Endothelial cell of umbilical vein (primary cell): Measurements from ENCODE around the gene TTI1. TPM values are rescaled to one million over a fixed set of nuclear protein-coding genes. Genes with fewer than 3 reads are reported as not detected.

ENCODE experiments used
- BruUV-seq: library from RNA; stranded (reverse); fragments of 400-500 nt; replicated peaks from 2 replicates; lab custom pipeline; 2021; lab: Mats Ljungman, UMichigan
- CTCF ChIA-PET: fragments of 300-600, 350-600 bp; sonication (Branson Sonifier 250); formaldehyde crosslinking; loops from one replicate; lab custom pipeline; 2021; ENCODE audit warnings: antibody characterized with exemption, inconsistent platforms; lab: Charles Lee
- POLR2A ChIA-PET: fragments of 300-600, 350-600 bp; sonication (Branson Sonifier 250); formaldehyde crosslinking; loops from one replicate; lab custom pipeline; 2021; ENCODE audit warnings: antibody characterized with exemption, inconsistent platforms; lab: Charles Lee
- DNase-seq: peaks from one replicate; pipeline ENCODE4 v3.0.0-alpha.2; 2011; ENCODE audit warnings: low read depth, low spot score
- FAIRE-seq: peaks from 2 replicates; lab custom pipeline; 2011; peaks lifted over from hg19 to GRCh38; lab: Jason Lieb, UNC
- H2AFZ ChIP-seq: 2 replicates; pipeline ENCODE4 v1.6.0; 2012; ENCODE audit warnings: low read depth, low read length, control low read depth, inconsistent platforms
- H3K27ac ChIP-seq: 2 replicates; pipeline ENCODE4 v1.5.1; 2011; ENCODE audit warnings: low read depth, mild to moderate bottlenecking, control low read depth, low read length, moderate library complexity; ENCODE audit not compliant: insufficient read depth
- H3K27me3 ChIP-seq, 2 experiments: 2 replicates each; pipeline versions ENCODE4 v1.6.0 to v1.6.1; 2011; ENCODE audit warnings: low read length in 2 of 2, mixed read lengths in 1 of 2; ENCODE audit not compliant: control insufficient read depth in 2 of 2, insufficient read depth in 2 of 2
- H3K36me3 ChIP-seq, 2 experiments: 2 replicates in 1 of 2; 3 replicates in 1 of 2; pipeline ENCODE4 v1.5.1; 2011; ENCODE audit warnings: low read length in 2 of 2, mild to moderate bottlenecking in 1 of 2, moderate library complexity in 1 of 2; ENCODE audit not compliant: control insufficient read depth in 2 of 2, insufficient read depth in 2 of 2; ENCODE audit errors: extremely low read depth in 1 of 2
- H3K4me1 ChIP-seq: 3 replicates; pipeline ENCODE4 v1.5.1; 2011; ENCODE audit warnings: mild to moderate bottlenecking, low read length; ENCODE audit not compliant: control insufficient read depth, insufficient read depth; ENCODE audit errors: extremely low read depth
- H3K4me2 ChIP-seq: 2 replicates; pipeline ENCODE4 v1.6.1; 2011; ENCODE audit warnings: low read length, control low read depth, mixed read lengths; ENCODE audit not compliant: insufficient read depth
- H3K4me3 ChIP-seq, 3 experiments: fragments of 200-600 bp in 1 of 3; sonication (generic), shearing (Covaris generic) in 1 of 3; replicated peaks in 1 of 3; 2 replicates each; pipeline ENCODE4 v1.5.1; 2011 to 2016; ENCODE audit warnings: control low read depth in 3 of 3, low read length in 3 of 3, mild to moderate bottlenecking in 2 of 3, inconsistent platforms in 1 of 3, low read depth in 1 of 3, moderate library complexity in 1 of 3; ENCODE audit not compliant: insufficient read depth in 1 of 3
- H3K79me2 ChIP-seq: 2 replicates; pipeline ENCODE4 v1.6.0; 2012; ENCODE audit warnings: low read length, inconsistent platforms; ENCODE audit not compliant: control insufficient read depth, insufficient read depth
- H3K9ac ChIP-seq: replicated peaks from 2 replicates; pipeline ENCODE3; 2011; ENCODE audit warnings: low read length, control low read depth; ENCODE audit not compliant: insufficient read depth; ENCODE audit errors: extremely low read depth
- H3K9me1 ChIP-seq: replicated peaks from 3 replicates; pipeline ENCODE4 v1.6.0; 2011; ENCODE audit warnings: mild to moderate bottlenecking, low read length; ENCODE audit not compliant: control insufficient read depth, insufficient read depth; ENCODE audit errors: extremely low read depth
- H3K9me3 ChIP-seq: replicated peaks from 2 replicates; pipeline ENCODE4 v1.5.1; 2012; ENCODE audit warnings: low read length, inconsistent platforms; ENCODE audit not compliant: control insufficient read depth, insufficient read depth
- H4K20me1 ChIP-seq: replicated peaks from 2 replicates; pipeline ENCODE3; 2011; ENCODE audit warnings: mild to moderate bottlenecking, low read length; ENCODE audit not compliant: control insufficient read depth, insufficient read depth; ENCODE audit errors: extremely low read depth
- EZH2 ChIP-seq: IDR thresholded peaks from 2 replicates; pipeline ENCODE4 v1.6.1; 2012; ENCODE audit warnings: borderline replicate concordance, low read depth, mild to moderate bottlenecking, moderate library complexity, low read length, inconsistent platforms; ENCODE audit not compliant: severe bottlenecking
- FOS ChIP-seq: IDR thresholded peaks from 2 replicates; pipeline ENCODE4 v1.6.1; 2011; ENCODE audit warnings: mild to moderate bottlenecking, low read length, moderate library complexity, borderline replicate concordance; ENCODE audit not compliant: insufficient read depth
- GATA2 ChIP-seq: IDR thresholded peaks from 2 replicates; pipeline ENCODE4 v1.7.0; 2011; ENCODE audit warnings: low read depth, mild to moderate bottlenecking, moderate library complexity, mixed read lengths, low read length; ENCODE audit not compliant: insufficient read length, insufficient read depth
- JUN ChIP-seq: IDR thresholded peaks from 2 replicates; pipeline ENCODE4 v1.6.1; 2011; ENCODE audit warnings: borderline replicate concordance, low read depth; ENCODE audit not compliant: insufficient read length, insufficient read depth
- MYC ChIP-seq: IDR thresholded peaks from one replicate; pipeline ENCODE4 v1.6.1; 2011; ENCODE audit warnings: mild to moderate bottlenecking, low read depth, low read length
- POLR2A ChIP-seq: IDR thresholded peaks from 2 replicates; pipeline ENCODE4 v1.6.1; 2012; ENCODE audit warnings: low read depth, mild to moderate bottlenecking, control low read depth, low read length
- POLR2AphosphoS5 ChIP-seq: IDR thresholded peaks from 2 replicates; pipeline ENCODE4 v1.6.1; 2012; ENCODE audit warnings: low read depth, mild to moderate bottlenecking, control low read depth, low read length, moderate library complexity; ENCODE audit not compliant: insufficient read depth
- dilution Hi-C: fragments of 300-500 bp; cut with MboI; formaldehyde crosslinking; loops from one replicate; pipeline ENCODE4 v1.15.0; 2019; ENCODE audit warnings: low sequenced_read_pairs; ENCODE audit not compliant: extremely low pct_ligation_motif_present
- intact Hi-C: fragments of 100-400 bp; cut with micrococcal nuclease; formaldehyde crosslinking; loops from one replicate; pipeline ENCODE4 v1.10.0; 2022
- polyA plus RNA-seq, 4 experiments: library from polyadenylated mRNA; depleted of rRNA in 3 of 4; stranded (reverse) in 3 of 4; unstranded in 1 of 4; fragments of >200 nt; gene quantifications; 2 replicates each; pipeline versions ENCODE4 v1.2.1 to v1.2.3, GENCODE V29; 2011 to 2012; ENCODE audit warnings: missing spikeins in 1 of 4
- total RNA-seq: library from RNA; stranded (reverse); gene quantifications from 2 replicates; pipeline ENCODE4 v1.2.3, GENCODE V29; 2021
- TF ChIP-seq, protein P1 (sequence below), 2 donors: IDR thresholded peaks; 1 replicate in 1 of 2; 2 replicates in 1 of 2; pipeline ENCODE4 v1.5.1; 2011; ENCODE audit warnings: low read length in 2 of 2, mild to moderate bottlenecking in 2 of 2, moderate library complexity in 2 of 2, control low read depth in 1 of 2, inconsistent platforms in 1 of 2, low read depth in 1 of 2; ENCODE audit not compliant: insufficient read depth in 1 of 2; ENCODE audit errors: extremely low read depth in 1 of 2
- TF ChIP-seq, protein P2 (sequence below): IDR thresholded peaks from 2 replicates; pipeline ENCODE4 v1.6.1; 2011; ENCODE audit not compliant: insufficient read depth, insufficient read length

The TTI1 gene
- total and polyA plus RNA-seq, 2 donors (not counting 3 experiments of a cell fraction or from before 2014, with no cell fraction given): 13.2 to 23.2 TPM

DNA sequence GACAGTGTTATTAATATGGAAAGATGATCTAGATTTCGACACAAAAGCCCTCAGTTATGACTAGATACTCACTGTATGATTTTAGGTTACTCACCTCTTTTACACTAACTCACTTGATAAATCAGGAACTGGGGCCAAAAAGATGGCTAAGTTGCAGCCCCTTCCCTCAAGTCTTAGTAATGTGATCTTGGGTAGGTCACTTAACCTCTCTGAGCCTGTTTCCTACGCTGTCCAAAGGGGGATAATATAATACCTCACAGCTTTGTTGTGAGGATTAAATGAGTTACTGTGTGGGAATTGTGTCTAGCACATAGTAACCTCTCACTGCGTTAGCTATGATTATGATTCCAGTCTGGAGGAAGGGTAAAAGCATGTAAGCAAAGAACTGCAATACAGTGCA lies 1.3 kb downstream of the TTI1 start:
- H3K9ac ChIP-seq: no peak overlapping the region
- H3K9me1 ChIP-seq: no peaks in the 10 kb centered on the region
- H2AFZ ChIP-seq: no peak overlapping the region
- H3K27ac ChIP-seq: no peak overlapping the region
- FAIRE-seq: no peak
- H3K36me3 ChIP-seq: peaks cover 1 to 4% of the 10 kb centered on the region in 2 experiments
- H4K20me1 ChIP-seq: no peaks in the 10 kb centered on the region
- no peak for DNase-seq
- ChIA-PET POLR2A (no interaction called here), CTCF (no interaction called here)
- dilution Hi-C loops (no loop called here), intact Hi-C loops (no loop called here)
- no peak overlapping the region for H3K4me3 ChIP-seq
- H3K9me3 ChIP-seq: no peaks in the 10 kb centered on the region
- peaks cover 86% of the 10 kb centered on the region for H3K79me2 ChIP-seq
- no TSS peak for BruUV-seq
- peak overlapping the region; percentile 73 for H3K4me2 ChIP-seq
- peaks cover 33% of the 10 kb centered on the region for H3K4me1 ChIP-seq
- TF ChIP-seq FOS (no peak), JUN (no peak), GATA2 (no peak), EZH2 (no peak), POLR2AphosphoS5 (no peak), POLR2A (no peak), MYC (no peak)
- TF ChIP-seq, protein P1, sequence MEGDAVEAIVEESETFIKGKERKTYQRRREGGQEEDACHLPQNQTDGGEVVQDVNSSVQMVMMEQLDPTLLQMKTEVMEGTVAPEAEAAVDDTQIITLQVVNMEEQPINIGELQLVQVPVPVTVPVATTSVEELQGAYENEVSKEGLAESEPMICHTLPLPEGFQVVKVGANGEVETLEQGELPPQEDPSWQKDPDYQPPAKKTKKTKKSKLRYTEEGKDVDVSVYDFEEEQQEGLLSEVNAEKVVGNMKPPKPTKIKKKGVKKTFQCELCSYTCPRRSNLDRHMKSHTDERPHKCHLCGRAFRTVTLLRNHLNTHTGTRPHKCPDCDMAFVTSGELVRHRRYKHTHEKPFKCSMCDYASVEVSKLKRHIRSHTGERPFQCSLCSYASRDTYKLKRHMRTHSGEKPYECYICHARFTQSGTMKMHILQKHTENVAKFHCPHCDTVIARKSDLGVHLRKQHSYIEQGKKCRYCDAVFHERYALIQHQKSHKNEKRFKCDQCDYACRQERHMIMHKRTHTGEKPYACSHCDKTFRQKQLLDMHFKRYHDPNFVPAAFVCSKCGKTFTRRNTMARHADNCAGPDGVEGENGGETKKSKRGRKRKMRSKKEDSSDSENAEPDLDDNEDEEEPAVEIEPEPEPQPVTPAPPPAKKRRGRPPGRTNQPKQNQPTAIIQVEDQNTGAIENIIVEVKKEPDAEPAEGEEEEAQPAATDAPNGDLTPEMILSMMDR (IDR thresholded peaks at IDR 0.05; ENCODE audit: extremely low read depth in 1 of 2, insufficient read depth in 1 of 2, low read depth in 1 of 2, low read length in 2 of 2): no peak
- TF ChIP-seq, protein P2, sequence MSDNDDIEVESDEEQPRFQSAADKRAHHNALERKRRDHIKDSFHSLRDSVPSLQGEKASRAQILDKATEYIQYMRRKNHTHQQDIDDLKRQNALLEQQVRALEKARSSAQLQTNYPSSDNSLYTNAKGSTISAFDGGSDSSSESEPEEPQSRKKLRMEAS: no peak
- H3K27me3 ChIP-seq: no peaks in the 10 kb centered on the region
